B cell (primary cell): ENCODE data around the gene CPA1.

Experiments
- EZH2 ChIP-seq: IDR thresholded peaks from 2 replicates; pipeline ENCODE4 v1.6.1; 2012; ENCODE audit warnings: borderline replicate concordance, low read depth, mild to moderate bottlenecking, moderate library complexity, low read length; ENCODE audit not compliant: insufficient read depth, poor library complexity, severe bottlenecking
- TF ChIP-seq, protein P1 (sequence below): fragments of 200-600 bp; IDR thresholded peaks from one replicate; pipeline ENCODE4 v1.8.0; 2022; ENCODE audit warnings: antibody characterized with exemption, mild to moderate bottlenecking

DNA sequence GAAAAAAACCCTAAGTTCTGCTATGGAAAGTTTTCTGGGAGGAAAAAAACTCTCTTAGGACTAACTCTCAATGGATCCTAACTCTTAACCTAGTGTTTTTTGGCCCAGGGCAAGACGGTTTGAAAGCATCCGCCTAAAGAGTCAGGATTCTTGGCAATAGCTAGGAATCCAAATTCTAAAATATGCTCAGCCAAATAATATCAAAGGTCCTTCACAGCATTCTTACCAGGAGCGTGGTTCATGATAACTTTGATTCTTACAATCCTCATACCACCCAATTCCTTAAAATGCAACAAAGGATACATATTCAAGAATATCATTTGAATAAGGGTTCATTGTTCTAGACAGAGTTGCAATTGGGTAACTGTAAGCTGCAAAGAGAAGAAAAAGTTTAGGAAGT is 21.3 kb downstream of the CPA1 start:
- TF ChIP-seq, protein P1, sequence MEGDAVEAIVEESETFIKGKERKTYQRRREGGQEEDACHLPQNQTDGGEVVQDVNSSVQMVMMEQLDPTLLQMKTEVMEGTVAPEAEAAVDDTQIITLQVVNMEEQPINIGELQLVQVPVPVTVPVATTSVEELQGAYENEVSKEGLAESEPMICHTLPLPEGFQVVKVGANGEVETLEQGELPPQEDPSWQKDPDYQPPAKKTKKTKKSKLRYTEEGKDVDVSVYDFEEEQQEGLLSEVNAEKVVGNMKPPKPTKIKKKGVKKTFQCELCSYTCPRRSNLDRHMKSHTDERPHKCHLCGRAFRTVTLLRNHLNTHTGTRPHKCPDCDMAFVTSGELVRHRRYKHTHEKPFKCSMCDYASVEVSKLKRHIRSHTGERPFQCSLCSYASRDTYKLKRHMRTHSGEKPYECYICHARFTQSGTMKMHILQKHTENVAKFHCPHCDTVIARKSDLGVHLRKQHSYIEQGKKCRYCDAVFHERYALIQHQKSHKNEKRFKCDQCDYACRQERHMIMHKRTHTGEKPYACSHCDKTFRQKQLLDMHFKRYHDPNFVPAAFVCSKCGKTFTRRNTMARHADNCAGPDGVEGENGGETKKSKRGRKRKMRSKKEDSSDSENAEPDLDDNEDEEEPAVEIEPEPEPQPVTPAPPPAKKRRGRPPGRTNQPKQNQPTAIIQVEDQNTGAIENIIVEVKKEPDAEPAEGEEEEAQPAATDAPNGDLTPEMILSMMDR: no peak
- no peak for TF ChIP-seq EZH2
